OCI-LY3 (cell line): ENCODE measurements around the gene HDAC8.
"Not testable (repeated sequence)": the region's sequence is repeated elsewhere in the genome, so short reads cannot be mapped to it uniquely, and the experiment has no call there.

Source experiments
- CTCF ChIP-seq: fragments of 200-600, 300-600 bp; sonication (generic); IDR thresholded peaks from 2 replicates; pipeline ENCODE4 v1.5.1; 2014; ENCODE audit warnings: antibody characterized with exemption, low read length, low read depth
- EZH2phosphoT487 ChIP-seq: fragments of 200-600 bp; shearing (Covaris generic); IDR thresholded peaks from 2 replicates; pipeline ENCODE4 v1.6.1; 2018; ENCODE audit warnings: antibody characterized with exemption, mixed run types, low read depth

GRCh38 chrX:72591038-72591437 lies 18.4 kb upstream of the HDAC8 start:
- TF ChIP-seq CTCF, EZH2phosphoT487: not testable (repeated sequence)
